ENCODE results near the gene RHBDL1. TPM values are rescaled to one million over a fixed set of nuclear protein-coding genes. Genes with fewer than 3 reads are reported as not detected.

The RHBDL1 gene
- total and polyA plus RNA-seq, 10 of the 15 experiments (the other 5 are each of a cell fraction or from before 2014, with no cell fraction given): 0.04 to 1.3 (median 0.65) TPM; not detected in 5

DNA sequence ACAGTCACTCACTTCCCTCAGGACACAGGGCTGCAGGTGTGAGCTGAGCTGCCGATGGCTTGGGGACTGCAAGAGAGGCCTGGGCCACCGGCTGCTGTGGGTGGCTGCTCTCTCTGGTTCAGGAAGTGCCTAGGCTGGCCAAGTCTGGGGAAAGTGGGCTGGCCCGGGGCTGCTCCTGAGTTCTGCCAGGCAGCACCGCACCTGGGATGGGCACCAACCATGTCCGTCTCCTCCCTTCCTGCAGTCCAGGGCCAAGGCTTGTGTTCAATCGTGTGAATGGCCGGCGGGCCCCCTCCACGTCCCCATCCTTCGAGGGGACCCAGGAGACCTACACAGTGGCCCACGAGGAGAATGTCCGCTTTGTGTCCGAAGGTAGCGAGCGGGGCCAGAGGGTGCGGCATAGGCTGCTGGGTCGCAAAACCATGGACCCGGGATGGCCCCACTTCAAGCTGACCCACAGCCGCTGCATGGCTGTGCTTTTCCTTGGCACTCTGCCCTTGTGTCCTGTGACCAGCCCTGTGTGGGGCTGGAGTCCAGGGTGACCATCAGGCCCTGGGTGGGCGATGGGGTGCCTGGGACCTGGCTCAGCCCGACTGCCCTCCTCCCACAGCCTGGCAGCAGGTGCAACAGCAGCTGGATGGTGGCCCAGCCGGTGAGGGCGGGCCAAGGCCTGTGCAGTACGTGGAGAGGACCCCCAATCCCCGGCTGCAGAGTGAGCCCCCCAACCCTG lies 28.1 kb upstream of the RHBDL1 start:
- ChIA-PET RAD21 (ENCODE audit: unreplicated experiment) (interaction anchor here (1.8 to 3.4 kb wide), 2 partner anchors 11 to 13 kb away, joined by 7 to 13 read pairs; partner anchors contain the start of gene METTL26), POLR2A (interaction anchor here (0.5 to 1.4 kb wide), 4 partner anchors 9 to 295 kb away, joined by 3 to 4 read pairs (median 4); partner anchors contain the start of genes AXIN1, METTL26 and STUB1), SMC1A (ENCODE audit: uncharacterized antibody, unreplicated experiment) (no interaction called here), CTCF (interaction anchor here (0.8 to 3.1 kb wide), 5 partner anchors 9 to 48 kb away, joined by 3 to 11 read pairs (median 7); partner anchors contain the start of genes METTL26 and RHOT2)
- TF ChIP-seq PKNOX1 (IDR thresholded peaks at IDR 0.05) (no peak), ZBTB40 (IDR thresholded peaks at IDR 0.05; ENCODE audit: borderline replicate concordance) (no peak), NFYB (IDR thresholded peaks at IDR 0.05; ENCODE audit: insufficient read depth, low read depth, low read length) (no peak), CREB1 (IDR thresholded peaks at IDR 0.05; ENCODE audit: low read depth) (no peak), BHLHE40 (IDR thresholded peaks at IDR 0.05; ENCODE audit: borderline replicate concordance in 1 of 2, low read depth in 2 of 2, low read length in 1 of 2) (no peak)
- TF ChIP-seq, protein P1, sequence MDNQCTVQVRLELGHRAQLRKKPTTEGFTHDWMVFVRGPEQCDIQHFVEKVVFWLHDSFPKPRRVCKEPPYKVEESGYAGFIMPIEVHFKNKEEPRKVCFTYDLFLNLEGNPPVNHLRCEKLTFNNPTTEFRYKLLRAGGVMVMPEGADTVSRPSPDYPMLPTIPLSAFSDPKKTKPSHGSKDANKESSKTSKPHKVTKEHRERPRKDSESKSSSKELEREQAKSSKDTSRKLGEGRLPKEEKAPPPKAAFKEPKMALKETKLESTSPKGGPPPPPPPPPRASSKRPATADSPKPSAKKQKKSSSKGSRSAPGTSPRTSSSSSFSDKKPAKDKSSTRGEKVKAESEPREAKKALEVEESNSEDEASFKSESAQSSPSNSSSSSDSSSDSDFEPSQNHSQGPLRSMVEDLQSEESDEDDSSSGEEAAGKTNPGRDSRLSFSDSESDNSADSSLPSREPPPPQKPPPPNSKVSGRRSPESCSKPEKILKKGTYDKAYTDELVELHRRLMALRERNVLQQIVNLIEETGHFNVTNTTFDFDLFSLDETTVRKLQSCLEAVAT (IDR thresholded peaks at IDR 0.05): no peak
- no peaks in the 10 kb centered on the region; a peak in 2 of 4 replicates for H3K36me3 ChIP-seq (ENCODE audit: control insufficient read depth in 2 of 2, insufficient read depth in 2 of 2, low read length in 1 of 2)
- no peak overlapping the region for H3K9ac ChIP-seq (ENCODE audit: control insufficient read depth, insufficient read depth, low read length)
- 64% methylated on average over 23 of the region's 25 CpGs for WGBS (ENCODE audit: insufficient coverage, insufficient replicate concordance, low lambda C conversion rate, missing lambda C conversion rate)
- no peaks in the 10 kb centered on the region for H4K20me1 ChIP-seq (ENCODE audit: control insufficient read depth, insufficient read depth)
- H3K79me2 ChIP-seq (ENCODE audit: control insufficient read depth, insufficient read depth, low read length): peaks cover 33% of the 10 kb centered on the region
- no peak overlapping the region for H2AFZ ChIP-seq (ENCODE audit: control insufficient read depth, low read depth, low read length)
- peaks cover 9% of the 10 kb centered on the region for H3K4me1 ChIP-seq (ENCODE audit: control insufficient read depth, insufficient read depth, low read length)
- peak overlapping the region; percentile 95; the same call in 1 of the 2 replicates for H3K4me2 ChIP-seq (ENCODE audit: control insufficient read depth, insufficient read depth)
- intact Hi-C loops (cut with micrococcal nuclease; ENCODE audit: unreplicated experiment): no loop called here
- H3K27me3 ChIP-seq (replicated peaks in 1 of 2; ENCODE audit: control insufficient read depth in 2 of 2, insufficient read depth in 2 of 2, low read length in 1 of 2): no peaks in the 10 kb centered on the region
- FAIRE-seq (no peak), DNase-seq (ENCODE audit: low read depth, low spot score) (no peak), ATAC-seq (no peak)
- H3K9me3 ChIP-seq (replicated peaks; ENCODE audit: control insufficient read depth, insufficient read depth, low read length): no peaks in the 10 kb centered on the region
- in situ Hi-C loops (cut with MboI): no loop called here
- H3K4me3 ChIP-seq: peak overlapping the region; percentile 70
- no peak overlapping the region for H3K27ac ChIP-seq (ENCODE audit: control insufficient read depth, insufficient read depth)
- BruUV-seq (replicated peaks): no TSS peak
